ENCODE results near the gene HDGFL2. TPM values are rescaled to one million over a fixed set of nuclear protein-coding genes. Genes with fewer than 3 reads are reported as not detected.

The HDGFL2 gene
- total RNA-seq, 2 donors from 2014 or later = 40.8 to 61.8 TPM

DNA sequence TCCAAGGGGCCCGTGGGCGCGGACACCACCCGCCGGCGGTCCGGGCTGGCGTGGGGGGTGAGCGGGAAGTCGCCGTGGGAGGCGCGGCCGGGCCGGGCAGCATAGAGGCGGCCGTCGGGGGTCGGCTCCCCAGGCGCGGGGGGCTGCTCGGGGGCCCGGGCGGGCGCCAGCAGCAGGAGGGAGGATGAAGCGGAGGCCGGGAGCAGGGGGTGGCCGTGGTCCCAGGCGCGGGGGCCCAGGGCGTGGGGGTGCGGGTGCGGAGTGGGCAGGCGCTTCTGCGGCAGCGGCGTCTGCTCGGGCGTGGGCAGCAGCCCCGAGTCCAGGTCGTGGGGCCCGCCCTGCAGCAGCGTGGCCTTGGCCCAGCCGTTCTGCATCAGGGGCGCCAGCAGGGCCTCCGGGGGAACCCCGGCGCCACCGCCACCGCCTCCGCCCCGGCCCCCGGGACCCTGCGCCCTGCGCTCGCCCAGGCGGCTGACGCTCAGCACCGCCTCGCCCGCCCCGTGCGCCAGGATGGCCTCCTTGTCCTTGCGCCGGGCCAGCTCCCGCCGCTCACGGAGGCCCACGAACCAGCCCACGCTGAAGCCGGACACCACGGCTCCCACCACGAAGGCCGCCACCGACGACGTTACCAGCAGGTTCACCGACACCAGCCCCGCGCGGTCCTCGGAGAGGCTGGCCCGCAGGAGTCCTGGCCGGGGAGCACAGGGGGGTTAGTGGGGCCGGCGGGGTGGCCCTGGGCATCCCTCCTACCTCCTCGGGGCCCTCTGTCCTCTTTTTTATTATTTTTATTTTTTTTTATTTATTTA, 71.9 kb downstream of the HDGFL2 start:
- H3K4me1 ChIP-seq (replicated peaks) = no peaks in the 10 kb centered on the region
- intact Hi-C loops (cut with DNase I) = no loop called here
- H3K4me3 ChIP-seq = no peak overlapping the region
- WGBS = 83% methylated on average over 87 of the region's 87 CpGs
- H3K36me3 ChIP-seq = no peaks in the 10 kb centered on the region
- H3K9me3 ChIP-seq = no peaks in the 10 kb centered on the region
- TF ChIP-seq POLR2AphosphoS5 (IDR thresholded peaks at IDR 0.05) = no peak
- TF ChIP-seq, protein P1, sequence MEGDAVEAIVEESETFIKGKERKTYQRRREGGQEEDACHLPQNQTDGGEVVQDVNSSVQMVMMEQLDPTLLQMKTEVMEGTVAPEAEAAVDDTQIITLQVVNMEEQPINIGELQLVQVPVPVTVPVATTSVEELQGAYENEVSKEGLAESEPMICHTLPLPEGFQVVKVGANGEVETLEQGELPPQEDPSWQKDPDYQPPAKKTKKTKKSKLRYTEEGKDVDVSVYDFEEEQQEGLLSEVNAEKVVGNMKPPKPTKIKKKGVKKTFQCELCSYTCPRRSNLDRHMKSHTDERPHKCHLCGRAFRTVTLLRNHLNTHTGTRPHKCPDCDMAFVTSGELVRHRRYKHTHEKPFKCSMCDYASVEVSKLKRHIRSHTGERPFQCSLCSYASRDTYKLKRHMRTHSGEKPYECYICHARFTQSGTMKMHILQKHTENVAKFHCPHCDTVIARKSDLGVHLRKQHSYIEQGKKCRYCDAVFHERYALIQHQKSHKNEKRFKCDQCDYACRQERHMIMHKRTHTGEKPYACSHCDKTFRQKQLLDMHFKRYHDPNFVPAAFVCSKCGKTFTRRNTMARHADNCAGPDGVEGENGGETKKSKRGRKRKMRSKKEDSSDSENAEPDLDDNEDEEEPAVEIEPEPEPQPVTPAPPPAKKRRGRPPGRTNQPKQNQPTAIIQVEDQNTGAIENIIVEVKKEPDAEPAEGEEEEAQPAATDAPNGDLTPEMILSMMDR (IDR thresholded peaks at IDR 0.05) = no peak
- TF ChIP-seq POLR2A (IDR thresholded peaks at IDR 0.05) = no peak
- no peak for DNase-seq (ENCODE audit: low spot score)
- H3K27ac ChIP-seq = no peak overlapping the region
- H3K27me3 ChIP-seq (replicated peaks; ENCODE audit: insufficient read depth) = no peaks in the 10 kb centered on the region

DNA sequence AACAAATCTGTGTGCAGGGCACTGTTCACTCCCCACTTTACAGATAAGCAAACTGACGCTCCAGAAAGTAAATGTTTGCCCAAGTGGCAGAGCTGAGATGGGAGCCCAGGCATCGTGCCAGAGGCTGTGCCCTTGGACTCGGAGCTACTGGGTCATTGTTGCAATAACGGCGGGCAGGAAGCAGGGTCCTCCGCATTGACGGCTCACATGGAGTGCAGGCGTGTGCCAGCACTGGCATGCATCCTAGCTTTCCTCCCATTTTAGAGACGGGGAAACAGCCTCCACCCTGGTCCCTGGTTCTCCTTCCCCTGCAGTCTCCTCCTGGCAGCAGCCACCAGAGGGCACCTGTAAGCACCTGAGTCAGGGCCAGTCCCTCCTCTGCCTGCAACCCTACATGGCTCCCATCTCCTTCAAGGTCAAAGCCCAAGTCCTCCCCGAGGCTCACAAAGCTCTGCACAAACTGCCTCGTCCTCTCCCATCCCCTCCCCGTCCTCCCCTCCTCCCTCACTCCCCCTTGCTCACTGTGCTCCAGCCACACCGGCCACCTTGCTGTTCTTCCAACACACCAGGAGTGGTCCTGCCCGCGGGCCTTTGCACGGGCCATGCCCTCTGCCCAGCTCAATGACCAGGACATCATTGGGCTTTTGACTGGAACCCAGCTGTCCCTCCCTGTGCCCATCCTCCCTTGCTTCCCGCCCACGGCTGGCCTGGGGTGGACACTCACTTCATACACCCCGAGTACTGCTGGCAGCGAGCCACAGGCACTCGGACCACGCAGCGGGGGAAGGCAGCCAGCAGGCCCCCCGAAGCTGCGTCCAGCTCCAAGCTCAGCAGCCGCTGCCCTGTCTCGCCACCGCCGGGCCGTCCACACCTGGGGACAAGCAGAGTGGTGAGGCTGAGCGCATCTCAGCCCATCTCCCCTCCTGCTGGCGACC, 75.5 kb downstream of the HDGFL2 start:
- intact Hi-C loops (cut with DNase I) = no loop called here
- TF ChIP-seq, protein P1 (IDR thresholded peaks at IDR 0.05) = no peak
- TF ChIP-seq POLR2A (IDR thresholded peaks at IDR 0.05) (no peak), POLR2AphosphoS5 (IDR thresholded peaks at IDR 0.05) (no peak)
- no peaks in the 10 kb centered on the region for H3K4me1 ChIP-seq (replicated peaks)
- H3K4me3 ChIP-seq = no peak overlapping the region
- H3K9me3 ChIP-seq = no peaks in the 10 kb centered on the region
- H3K27me3 ChIP-seq (replicated peaks; ENCODE audit: insufficient read depth) = no peaks in the 10 kb centered on the region
- no peak for DNase-seq (ENCODE audit: low spot score)
- H3K36me3 ChIP-seq = no peaks in the 10 kb centered on the region
- H3K27ac ChIP-seq = no peak overlapping the region
- 61% methylated on average over 30 of the region's 32 CpGs for WGBS

DNA sequence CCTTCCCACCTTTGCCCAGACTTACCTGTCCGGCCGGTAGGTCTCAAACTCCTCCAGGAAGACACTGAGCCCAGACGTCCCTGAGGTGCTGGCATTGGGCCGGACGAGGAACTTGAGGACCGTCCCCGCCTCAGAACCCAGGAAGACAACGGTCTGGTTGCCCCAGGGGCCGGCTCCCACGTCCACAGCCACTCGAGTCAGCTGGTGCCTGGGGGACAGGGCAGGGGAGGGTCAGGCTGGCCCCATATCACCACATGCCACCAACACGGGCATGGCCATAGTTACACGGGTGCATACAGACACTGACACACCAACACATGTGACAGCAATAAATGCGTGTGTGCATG, 76.1 kb downstream of the HDGFL2 start:
- no peak for TF ChIP-seq POLR2AphosphoS5 (IDR thresholded peaks at IDR 0.05)
- no peak for TF ChIP-seq POLR2A (IDR thresholded peaks at IDR 0.05)
- TF ChIP-seq, protein P1 (IDR thresholded peaks at IDR 0.05) = no peak
- H3K27ac ChIP-seq = no peak overlapping the region
- WGBS = 74% methylated on average over 14 of the region's 14 CpGs
- H3K27me3 ChIP-seq (replicated peaks; ENCODE audit: insufficient read depth) = no peaks in the 10 kb centered on the region
- intact Hi-C loops (cut with DNase I) = no loop called here
- no peaks in the 10 kb centered on the region for H3K36me3 ChIP-seq
- no peaks in the 10 kb centered on the region for H3K4me1 ChIP-seq (replicated peaks)
- DNase-seq (ENCODE audit: low spot score) = no peak
- no peak overlapping the region for H3K4me3 ChIP-seq
- H3K9me3 ChIP-seq = no peaks in the 10 kb centered on the region

DNA sequence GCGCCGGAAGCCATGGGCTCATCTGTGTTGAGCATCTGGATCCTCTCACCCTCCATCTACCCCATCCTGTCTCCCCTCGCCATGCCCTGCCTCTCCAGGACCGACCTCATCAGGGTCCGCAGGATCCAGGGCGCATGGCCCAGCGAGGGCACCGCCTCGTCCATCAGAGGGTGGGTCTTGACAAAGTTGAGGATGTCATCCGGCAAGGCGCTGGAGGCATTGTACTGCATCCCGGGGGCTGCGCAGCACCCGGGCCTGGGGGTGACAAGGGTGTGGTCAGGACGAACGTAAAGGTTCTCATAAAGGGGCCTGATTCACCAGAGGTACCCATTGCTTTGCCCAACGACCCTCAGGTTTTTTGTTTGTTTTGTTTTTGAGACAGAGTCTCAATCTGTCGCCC, 77.9 kb downstream of the HDGFL2 start:
- intact Hi-C loops (cut with DNase I) = no loop called here
- Histone ChIP-seq H3K27ac (no peak overlapping the region), H3K27me3 (replicated peaks; ENCODE audit: insufficient read depth) (no peaks in the 10 kb centered on the region), H3K4me3 (no peak overlapping the region), H3K9me3 (no peaks in the 10 kb centered on the region), H3K36me3 (no peaks in the 10 kb centered on the region), H3K4me1 (replicated peaks) (no peaks in the 10 kb centered on the region)
- TF ChIP-seq POLR2A (IDR thresholded peaks at IDR 0.05) (no peak), POLR2AphosphoS5 (IDR thresholded peaks at IDR 0.05) (no peak)
- TF ChIP-seq, protein P1 (IDR thresholded peaks at IDR 0.05) = no peak
- WGBS = 89% methylated on average over 18 of the region's 18 CpGs
- no peak for DNase-seq (ENCODE audit: low spot score)

Data from prostate gland (tissue), 2 donors.